Measurements from ENCODE around the gene CDC42BPG. TPM values are rescaled to one million over a fixed set of nuclear protein-coding genes. Genes with fewer than 3 reads are reported as not detected.

CDC42BPG gene
- total and polyA plus RNA-seq, 9 donors: 0.35 to 9.5 (median 3.2) TPM

- Histone ChIP-seq H3K36me3 (no peaks in the 10 kb centered on the region), H3K4me1 (ENCODE audit: insufficient read depth) (peaks cover 4% of the 10 kb centered on the region), H3K4me3 (no peak overlapping the region), H3K9me3 (no peaks in the 10 kb centered on the region), H3K27me3 (no peaks in the 10 kb centered on the region), H3K27ac (no peak overlapping the region)
- TF ChIP-seq EP300 (IDR thresholded peaks at IDR 0.05) (no peak), POLR2A (IDR thresholded peaks at IDR 0.05) (no peak), CTCF (IDR thresholded peaks at IDR 0.05) (no peak)
- no peak for DNase-seq
- intact Hi-C loops (cut with DNase I): loop anchor here (5.0 to 10.0 kb wide), 4 partner anchors 165 to 282 kb away; partner anchors contain the start of genes ARL2 (in 3 of the 4), FAU (in 1 of the 4), MRPL49 (in 1 of the 4) and TM7SF2 (in 1 of the 4)
- 85 to 87% (median 86%) methylated on average over 21 to 24 of the region's 24 CpGs for WGBS, 3 donors
Observed at GRCh38 chr11:64839887-64840782, 4.3 kb downstream of the CDC42BPG start.

- no peaks in the 10 kb centered on the region for H3K27me3 ChIP-seq
- H3K36me3 ChIP-seq: no peaks in the 10 kb centered on the region
- no peaks in the 10 kb centered on the region for H3K9me3 ChIP-seq
- intact Hi-C loops (cut with DNase I): no loop called here
- WGBS, 3 donors: 84 to 85% (median 85%) methylated on average over 13 of the region's 13 CpGs
- no peak for DNase-seq
- H3K27ac ChIP-seq: no peak overlapping the region
- peaks cover 3% of the 10 kb centered on the region for H3K4me1 ChIP-seq (ENCODE audit: insufficient read depth)
- TF ChIP-seq POLR2A (IDR thresholded peaks at IDR 0.05) (no peak), EP300 (IDR thresholded peaks at IDR 0.05) (no peak), CTCF (IDR thresholded peaks at IDR 0.05) (no peak)
- H3K4me3 ChIP-seq: no peak overlapping the region
Observed at GRCh38 chr11:64839335-64839734, 5.1 kb downstream of the CDC42BPG start.

- H3K4me1 ChIP-seq (ENCODE audit: insufficient read depth): no peaks in the 10 kb centered on the region
- no peak for DNase-seq
- H3K9me3 ChIP-seq: no peaks in the 10 kb centered on the region
- no peaks in the 10 kb centered on the region for H3K36me3 ChIP-seq
- H3K27ac ChIP-seq: no peak overlapping the region
- WGBS, 3 donors: 89 to 93% (median 92%) methylated on average over 24 to 28 of the region's 28 CpGs
- no peaks in the 10 kb centered on the region for H3K27me3 ChIP-seq
- intact Hi-C loops (cut with DNase I): no loop called here
- TF ChIP-seq CTCF (IDR thresholded peaks at IDR 0.05): no peak
- no peak for TF ChIP-seq EP300 (IDR thresholded peaks at IDR 0.05)
- TF ChIP-seq POLR2A (IDR thresholded peaks at IDR 0.05): no peak
- H3K4me3 ChIP-seq: no peak overlapping the region
Observed at GRCh38 chr11:64838600-64839334, 5.7 kb downstream of the CDC42BPG start.

GRCh38 chr11:64837887-64838351 is 6.5 kb downstream of the CDC42BPG start:
- H3K4me3 ChIP-seq: no peak overlapping the region
- TF ChIP-seq EP300 (IDR thresholded peaks at IDR 0.05) (no peak), POLR2A (IDR thresholded peaks at IDR 0.05) (no peak), CTCF (IDR thresholded peaks at IDR 0.05) (no peak)
- H3K36me3 ChIP-seq: no peaks in the 10 kb centered on the region
- DNase-seq: no peak
- no peaks in the 10 kb centered on the region for H3K27me3 ChIP-seq
- WGBS, 3 donors: 76 to 93% (median 90%) methylated on average over 4 to 10 of the region's 10 CpGs
- no peaks in the 10 kb centered on the region for H3K4me1 ChIP-seq (ENCODE audit: insufficient read depth)
- H3K27ac ChIP-seq: no peak overlapping the region
- no peaks in the 10 kb centered on the region for H3K9me3 ChIP-seq
- intact Hi-C loops (cut with DNase I): no loop called here
